Jurkat, Clone E6-1 (cell line): ENCODE results near the gene WDR43.

Source experiments
- DNase-seq: peaks from one replicate; pipeline ENCODE4 v3.0.0-alpha.2; 2011; ENCODE audit warnings: low read depth, low spot score
- H3K4me3 ChIP-seq: 2 replicates; pipeline ENCODE4 v1.5.1; 2011; ENCODE audit warnings: mild to moderate bottlenecking, low read length, control low read depth, moderate library complexity

Gene WDR43

GRCh38 chr2:28906821-28907220, 12.4 kb downstream of the WDR43 start:
- no peak for DNase-seq
- no peak overlapping the region for H3K4me3 ChIP-seq

- no peak overlapping the region for H3K4me3 ChIP-seq
- no peak for DNase-seq
These were observed 13.7 kb downstream of the WDR43 start for GRCh38 chr2:28908172-28908571.

- DNase-seq = no peak
- H3K4me3 ChIP-seq = no peak overlapping the region
These were observed 15.3 kb downstream of the WDR43 start for GRCh38 chr2:28909655-28910353.

GRCh38 chr2:28915939-28916338, 21.5 kb downstream of the WDR43 start:
- no peak for DNase-seq

GRCh38 chr2:28926847-28927246, 32.4 kb downstream of the WDR43 start:
- DNase-seq = no peak
- no peak overlapping the region for H3K4me3 ChIP-seq

More at GRCh38 chr2:28915939-28916338, 21.5 kb downstream of the WDR43 start:
- no peak overlapping the region for H3K4me3 ChIP-seq

- DNase-seq = no peak
- H3K4me3 ChIP-seq = no peak overlapping the region
These were observed 33.0 kb downstream of the WDR43 start for GRCh38 chr2:28927469-28927868.

- H3K4me3 ChIP-seq = no peak overlapping the region
- DNase-seq = no peak
These were observed 33.4 kb downstream of the WDR43 start for GRCh38 chr2:28927878-28928277.

GRCh38 chr2:28929581-28929980, 35.1 kb downstream of the WDR43 start:
- DNase-seq = no peak
- no peak overlapping the region for H3K4me3 ChIP-seq

- no peak overlapping the region for H3K4me3 ChIP-seq
- no peak for DNase-seq
These were observed 35.7 kb downstream of the WDR43 start for GRCh38 chr2:28930205-28930604.

GRCh38 chr2:28934769-28935168, 40.3 kb downstream of the WDR43 start:
- no peak for DNase-seq
- H3K4me3 ChIP-seq = no peak overlapping the region

GRCh38 chr2:28941008-28941407, 46.5 kb downstream of the WDR43 start:
- H3K4me3 ChIP-seq = no peak overlapping the region
- DNase-seq = no peak

- no peak for DNase-seq
- H3K4me3 ChIP-seq = no peak overlapping the region
These were observed 50.2 kb downstream of the WDR43 start for GRCh38 chr2:28944535-28945248.

- H3K4me3 ChIP-seq = no peak overlapping the region
- DNase-seq = no peak
These were observed 53.7 kb downstream of the WDR43 start for GRCh38 chr2:28948160-28948559.

- H3K4me3 ChIP-seq = no peak overlapping the region
- DNase-seq = no peak
These were observed 54.7 kb downstream of the WDR43 start for GRCh38 chr2:28949190-28949589.

- H3K4me3 ChIP-seq = no peak overlapping the region
- DNase-seq = no peak
These were observed 55.3 kb downstream of the WDR43 start for GRCh38 chr2:28949617-28950305.

- no peak for DNase-seq
- H3K4me3 ChIP-seq = no peak overlapping the region
These were observed 56.6 kb downstream of the WDR43 start for GRCh38 chr2:28950941-28951630.

- H3K4me3 ChIP-seq = no peak overlapping the region
- DNase-seq = no peak
These were observed 57.7 kb downstream of the WDR43 start for GRCh38 chr2:28951910-28952835.

GRCh38 chr2:28952836-28953211, 58.4 kb downstream of the WDR43 start:
- no peak for DNase-seq
- no peak overlapping the region for H3K4me3 ChIP-seq

- H3K4me3 ChIP-seq = no peak overlapping the region
- DNase-seq = no peak
These were observed 61.0 kb downstream of the WDR43 start for GRCh38 chr2:28955467-28955866.
